ENCODE measurements around the gene DRD4. TPM values are rescaled to one million over a fixed set of nuclear protein-coding genes. Genes with fewer than 3 reads are reported as not detected.

The DRD4 gene
- total and polyA plus RNA-seq, 10 of the 15 experiments (the other 5 are each of a cell fraction or from before 2014, with no cell fraction given), result not detected

DNA sequence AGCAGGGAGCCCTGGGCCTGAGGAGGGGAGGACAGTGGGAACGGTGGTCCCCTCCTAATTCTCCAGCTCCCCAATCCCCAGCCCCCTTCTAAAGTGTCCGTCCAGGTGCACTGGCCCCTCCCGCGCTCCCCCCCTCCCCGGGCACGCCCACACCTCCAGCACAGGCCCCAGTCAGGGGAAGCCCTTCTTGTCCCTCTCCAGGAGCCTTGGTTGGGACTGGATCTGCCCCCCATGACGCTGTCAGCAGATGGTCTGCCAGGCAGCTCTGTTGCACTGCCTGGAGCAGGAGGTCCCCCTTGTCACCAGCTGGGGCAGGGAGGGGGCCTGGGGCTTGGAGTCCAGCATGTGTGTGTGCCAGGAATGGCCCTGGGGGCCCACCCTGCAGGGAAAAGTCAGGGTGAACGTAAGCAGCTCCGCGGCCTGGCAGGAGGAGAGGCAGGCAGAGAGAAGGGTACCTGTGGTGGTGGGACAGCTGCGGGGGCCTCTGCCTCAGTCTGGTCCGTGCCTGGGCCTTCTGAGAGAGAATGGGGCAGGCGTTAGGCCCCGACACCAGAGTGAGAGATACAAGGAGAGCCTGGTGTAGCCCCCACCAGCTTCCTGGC, 22.9 kb upstream of the DRD4 start:
- CTCF ChIA-PET, result interaction anchor here (0.6 to 1.4 kb wide), 2 partner anchors 33 to 82 kb away, joined by 3 to 6 read pairs; partner anchors contain the start of gene TMEM80
- SMC1A ChIA-PET (ENCODE audit: uncharacterized antibody, unreplicated experiment), result interaction anchor here (0.8 kb wide), 1 partner anchor 38 kb away, joined by 3 read pairs; the partner anchor contains the start of gene PHRF1
- RAD21 ChIA-PET (ENCODE audit: unreplicated experiment), result interaction anchor here (0.6 to 1.5 kb wide), 5 partner anchors 38 to 259 kb away, joined by 3 to 5 read pairs (median 4); partner anchors contain the start of genes HRAS and PHRF1
- 51% methylated on average over 14 of the region's 14 CpGs for WGBS (ENCODE audit: insufficient coverage, insufficient replicate concordance, low lambda C conversion rate, missing lambda C conversion rate)
- Histone ChIP-seq H3K79me2 (ENCODE audit: control insufficient read depth, insufficient read depth, low read length) (peaks cover 26% of the 10 kb centered on the region), H3K4me2 (ENCODE audit: control insufficient read depth, insufficient read depth) (peak overlapping the region; percentile 99), H2AFZ (ENCODE audit: control insufficient read depth, low read depth, low read length) (no peak overlapping the region), H3K9me3 (replicated peaks; ENCODE audit: control insufficient read depth, insufficient read depth, low read length) (no peaks in the 10 kb centered on the region), H3K4me1 (ENCODE audit: control insufficient read depth, insufficient read depth, low read length) (peaks cover 14% of the 10 kb centered on the region), H3K27me3 (replicated peaks in 1 of 2; ENCODE audit: control insufficient read depth in 2 of 2, insufficient read depth in 2 of 2, low read length in 1 of 2) (no peaks in the 10 kb centered on the region), H3K9ac (ENCODE audit: control insufficient read depth, insufficient read depth, low read length) (peak overlapping the region; percentile 91), H3K27ac (ENCODE audit: control insufficient read depth, insufficient read depth) (peak overlapping the region; percentile 100), H3K4me3 (peak overlapping the region; percentile 90), H3K36me3 (ENCODE audit: control insufficient read depth in 2 of 2, insufficient read depth in 2 of 2, low read length in 1 of 2) (peaks cover 10 to 40% of the 10 kb centered on the region in 2 experiments; a peak in 3 of 4 replicates), H4K20me1 (ENCODE audit: control insufficient read depth, insufficient read depth) (peaks cover 11% of the 10 kb centered on the region)
- ATAC-seq, result peak; percentile 1
- BruUV-seq (replicated peaks), result no TSS peak
- no peak for DNase-seq (ENCODE audit: low read depth, low spot score)
- in situ Hi-C loops (cut with MboI), result no loop called here
- intact Hi-C loops (cut with micrococcal nuclease; ENCODE audit: unreplicated experiment), result no loop called here
- POLR2A ChIA-PET, result interaction anchor here (0.8 to 1.4 kb wide), 7 partner anchors 38 to 164 kb away, joined by 3 to 4 read pairs (median 3); partner anchors contain the start of genes HRAS and PHRF1
- no peak for FAIRE-seq
- TF ChIP-seq SMC3 (IDR thresholded peaks at IDR 0.05; ENCODE audit: borderline replicate concordance, low read length) (no peak), KLF5 (IDR thresholded peaks at IDR 0.05; ENCODE audit: partially characterized antibody) (no peak), MLLT1 (IDR thresholded peaks at IDR 0.05) (no peak), SPI1 (IDR thresholded peaks at IDR 0.05; ENCODE audit: borderline replicate concordance, insufficient read depth, low read depth, low read length) (no peak), USF1 (IDR thresholded peaks at IDR 0.05; ENCODE audit: borderline replicate concordance, extremely low read length, insufficient read depth, low read depth, low read length) (no peak), RUNX3 (IDR thresholded peaks at IDR 0.05; ENCODE audit: low read length) (no peak), HDAC6 (IDR thresholded peaks at IDR 0.05; ENCODE audit: unreplicated experiment) (no peak), POLR2A (IDR thresholded peaks at IDR 0.05; ENCODE audit: low read depth, low read length) (peak; percentile 70), FOXK2 (IDR thresholded peaks at IDR 0.05) (no peak), HDGF (IDR thresholded peaks at IDR 0.05) (0 out of 2 replicates have a peak, but pooled peaks have one; percentile 12), NR2C2 (IDR thresholded peaks at IDR 0.05; ENCODE audit: borderline replicate concordance, control insufficient read depth, insufficient read length, low read depth) (no peak), NFYA (IDR thresholded peaks at IDR 0.05; ENCODE audit: borderline replicate concordance, low read depth, low read length) (no peak), EED (IDR thresholded peaks at IDR 0.05; ENCODE audit: low read depth) (no peak), FOXM1 (IDR thresholded peaks at IDR 0.05; ENCODE audit: low read depth, low read length) (no peak), POLR2AphosphoS5 (IDR thresholded peaks at IDR 0.05; ENCODE audit: low read length) (peak; percentile 43; the same call in 1 of the 2 replicates), RB1 (IDR thresholded peaks at IDR 0.05; ENCODE audit: borderline replicate concordance) (no peak), STAT1 (conservative IDR thresholded peaks at IDR 0.05) (no peak), ESRRA (IDR thresholded peaks at IDR 0.05; ENCODE audit: low read length) (no peak)
- TF ChIP-seq, protein P1, sequence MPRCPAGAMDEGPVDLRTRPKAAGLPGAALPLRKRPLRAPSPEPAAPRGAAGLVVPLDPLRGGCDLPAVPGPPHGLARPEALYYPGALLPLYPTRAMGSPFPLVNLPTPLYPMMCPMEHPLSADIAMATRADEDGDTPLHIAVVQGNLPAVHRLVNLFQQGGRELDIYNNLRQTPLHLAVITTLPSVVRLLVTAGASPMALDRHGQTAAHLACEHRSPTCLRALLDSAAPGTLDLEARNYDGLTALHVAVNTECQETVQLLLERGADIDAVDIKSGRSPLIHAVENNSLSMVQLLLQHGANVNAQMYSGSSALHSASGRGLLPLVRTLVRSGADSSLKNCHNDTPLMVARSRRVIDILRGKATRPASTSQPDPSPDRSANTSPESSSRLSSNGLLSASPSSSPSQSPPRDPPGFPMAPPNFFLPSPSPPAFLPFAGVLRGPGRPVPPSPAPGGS (IDR thresholded peaks at IDR 0.05; ENCODE audit: borderline replicate concordance, insufficient read depth, low read depth, low read length, poor library complexity, severe bottlenecking), result peak; percentile 39
- TF ChIP-seq, protein P2, sequence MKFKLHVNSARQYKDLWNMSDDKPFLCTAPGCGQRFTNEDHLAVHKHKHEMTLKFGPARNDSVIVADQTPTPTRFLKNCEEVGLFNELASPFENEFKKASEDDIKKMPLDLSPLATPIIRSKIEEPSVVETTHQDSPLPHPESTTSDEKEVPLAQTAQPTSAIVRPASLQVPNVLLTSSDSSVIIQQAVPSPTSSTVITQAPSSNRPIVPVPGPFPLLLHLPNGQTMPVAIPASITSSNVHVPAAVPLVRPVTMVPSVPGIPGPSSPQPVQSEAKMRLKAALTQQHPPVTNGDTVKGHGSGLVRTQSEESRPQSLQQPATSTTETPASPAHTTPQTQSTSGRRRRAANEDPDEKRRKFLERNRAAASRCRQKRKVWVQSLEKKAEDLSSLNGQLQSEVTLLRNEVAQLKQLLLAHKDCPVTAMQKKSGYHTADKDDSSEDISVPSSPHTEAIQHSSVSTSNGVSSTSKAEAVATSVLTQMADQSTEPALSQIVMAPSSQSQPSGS (IDR thresholded peaks at IDR 0.05; ENCODE audit: low read length), result no peak
